Neutrophil (primary cell): ENCODE measurements around the gene SRPK3.

Experiments
- H3K27ac ChIP-seq: fragments of 200-600 bp; sonication (generic); 2 replicates; pipeline ENCODE4 v1.5.1; 2016; ENCODE audit warnings: mild to moderate bottlenecking, moderate library complexity
- H3K27me3 ChIP-seq: fragments of 200-600 bp; sonication (generic); 2 replicates; pipeline ENCODE4 v1.6.0; 2016; ENCODE audit warnings: mild to moderate bottlenecking
- H3K36me3 ChIP-seq: fragments of 200-600 bp; sonication (generic); 2 replicates; pipeline ENCODE4 v1.5.1; 2017
- H3K4me1 ChIP-seq, 2 experiments: fragments of 200-600 bp in 1 of 2; sonication (generic) in 1 of 2; 1 replicate in 1 of 2; 2 replicates in 1 of 2; pipeline versions ENCODE4 v1.5.1 to v1.6.1; 2013 to 2016; ENCODE audit warnings: low read depth in 1 of 2, low read length in 1 of 2, mild to moderate bottlenecking in 1 of 2, moderate library complexity in 1 of 2; ENCODE audit not compliant: control insufficient read depth in 1 of 2, insufficient read depth in 1 of 2
- H3K4me3 ChIP-seq, 2 experiments: fragments of 200-600 bp in 1 of 2; sonication (generic) in 1 of 2; 1 replicate in 1 of 2; 2 replicates in 1 of 2; pipeline ENCODE4 v1.5.1; 2013 to 2016; ENCODE audit warnings: low read depth in 1 of 2, low read length in 1 of 2, mild to moderate bottlenecking in 1 of 2, moderate library complexity in 1 of 2
- H3K9me3 ChIP-seq: fragments of 200-600 bp; sonication (generic); 2 replicates; pipeline ENCODE4 v1.5.1; 2016
- TF ChIP-seq, protein P1 (sequence below): fragments of 200-600 bp; sonication (generic); IDR thresholded peaks from 2 replicates; pipeline ENCODE4 v1.5.1; 2016; ENCODE audit warnings: antibody characterized with exemption

The SRPK3 gene

DNA sequence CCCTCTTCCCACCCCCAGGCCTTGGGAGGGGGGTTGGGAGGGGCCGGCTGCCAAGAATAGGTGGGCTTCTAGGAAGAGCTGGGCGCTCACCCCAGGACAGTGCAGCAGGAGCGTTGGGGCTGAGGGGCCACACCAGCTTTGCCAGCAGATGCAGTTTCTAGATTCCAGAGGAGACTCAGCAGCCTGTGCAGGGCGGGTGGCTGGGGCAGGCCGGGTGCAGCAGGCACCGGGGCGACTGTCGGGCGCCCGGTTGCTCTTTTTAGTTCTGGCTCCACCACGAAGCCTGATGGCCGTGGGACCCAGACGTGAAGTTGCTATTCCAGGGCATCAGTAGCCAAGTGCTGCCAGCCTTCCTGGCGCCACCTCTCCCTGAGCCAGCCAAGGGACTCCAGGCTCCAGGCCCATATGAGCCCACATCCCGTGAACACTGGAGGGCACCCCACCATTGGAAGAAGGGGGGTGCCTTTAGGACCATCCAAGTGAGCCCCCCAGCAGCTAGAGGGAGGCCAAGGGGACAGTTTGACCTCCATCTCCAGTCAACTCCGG, 19.4 kb downstream of the SRPK3 start:
- TF ChIP-seq, protein P1, sequence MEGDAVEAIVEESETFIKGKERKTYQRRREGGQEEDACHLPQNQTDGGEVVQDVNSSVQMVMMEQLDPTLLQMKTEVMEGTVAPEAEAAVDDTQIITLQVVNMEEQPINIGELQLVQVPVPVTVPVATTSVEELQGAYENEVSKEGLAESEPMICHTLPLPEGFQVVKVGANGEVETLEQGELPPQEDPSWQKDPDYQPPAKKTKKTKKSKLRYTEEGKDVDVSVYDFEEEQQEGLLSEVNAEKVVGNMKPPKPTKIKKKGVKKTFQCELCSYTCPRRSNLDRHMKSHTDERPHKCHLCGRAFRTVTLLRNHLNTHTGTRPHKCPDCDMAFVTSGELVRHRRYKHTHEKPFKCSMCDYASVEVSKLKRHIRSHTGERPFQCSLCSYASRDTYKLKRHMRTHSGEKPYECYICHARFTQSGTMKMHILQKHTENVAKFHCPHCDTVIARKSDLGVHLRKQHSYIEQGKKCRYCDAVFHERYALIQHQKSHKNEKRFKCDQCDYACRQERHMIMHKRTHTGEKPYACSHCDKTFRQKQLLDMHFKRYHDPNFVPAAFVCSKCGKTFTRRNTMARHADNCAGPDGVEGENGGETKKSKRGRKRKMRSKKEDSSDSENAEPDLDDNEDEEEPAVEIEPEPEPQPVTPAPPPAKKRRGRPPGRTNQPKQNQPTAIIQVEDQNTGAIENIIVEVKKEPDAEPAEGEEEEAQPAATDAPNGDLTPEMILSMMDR, result no peak
- H3K36me3 ChIP-seq, result peaks cover 21% of the 10 kb centered on the region
- H3K4me3 ChIP-seq, result no peak overlapping the region
- no peaks in the 10 kb centered on the region for H3K9me3 ChIP-seq
- H3K4me1 ChIP-seq, result peaks cover 3 to 6% of the 10 kb centered on the region in 2 experiments
- peaks cover 11% of the 10 kb centered on the region for H3K27me3 ChIP-seq
- no peak overlapping the region for H3K27ac ChIP-seq

DNA sequence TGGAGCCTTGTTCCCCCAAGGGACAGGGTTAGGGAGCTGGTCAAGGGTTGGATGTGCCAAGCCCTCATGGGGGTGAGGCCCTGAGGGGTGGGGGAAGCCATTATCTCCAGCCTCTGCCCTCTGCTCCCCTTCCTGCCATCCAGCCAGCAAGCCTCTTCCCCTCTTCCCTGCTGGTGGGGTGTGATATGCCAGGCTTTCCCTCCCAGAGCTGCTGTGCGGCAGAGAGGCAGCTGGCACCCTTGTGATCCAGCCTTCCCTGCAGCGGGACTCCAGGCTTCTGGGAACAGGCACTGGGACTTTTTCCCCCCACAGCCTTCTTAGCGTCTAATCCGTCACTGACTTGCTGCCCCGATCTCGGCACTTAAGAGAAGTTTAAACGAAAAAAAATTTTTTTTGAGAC, 19.9 kb downstream of the SRPK3 start:
- Histone ChIP-seq H3K4me3 (no peak overlapping the region), H3K4me1 (peaks cover 0 to 1% of the 10 kb centered on the region in 2 experiments), H3K27ac (no peak overlapping the region), H3K36me3 (peaks cover 21% of the 10 kb centered on the region), H3K27me3 (peaks cover 11% of the 10 kb centered on the region), H3K9me3 (no peaks in the 10 kb centered on the region)
- TF ChIP-seq, protein P1, result no peak

DNA sequence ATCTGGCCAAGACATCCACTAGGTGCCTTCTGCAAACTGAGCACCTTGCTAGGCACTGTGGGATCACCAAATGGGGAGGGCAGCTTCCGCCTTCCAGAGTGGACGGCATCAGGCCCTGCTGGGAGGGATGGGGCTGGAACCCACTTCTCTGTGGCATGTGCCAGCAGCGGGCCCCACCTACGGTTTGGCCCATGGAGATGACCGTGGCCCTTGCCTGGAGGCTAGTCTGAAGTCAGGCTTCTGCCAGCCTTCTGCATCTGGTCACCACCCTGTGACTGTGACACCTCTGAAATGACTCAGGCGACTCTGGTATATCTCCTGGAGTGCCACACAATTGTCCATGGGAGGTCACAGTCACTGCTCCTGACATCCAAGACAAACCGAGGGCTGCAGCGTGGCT, 20.8 kb downstream of the SRPK3 start:
- Histone ChIP-seq H3K4me3 (no peak overlapping the region), H3K4me1 (no peaks in the 10 kb centered on the region), H3K27me3 (peaks cover 11% of the 10 kb centered on the region), H3K9me3 (no peaks in the 10 kb centered on the region), H3K27ac (no peak overlapping the region), H3K36me3 (peaks cover 21% of the 10 kb centered on the region)
- TF ChIP-seq, protein P1, result no peak

DNA sequence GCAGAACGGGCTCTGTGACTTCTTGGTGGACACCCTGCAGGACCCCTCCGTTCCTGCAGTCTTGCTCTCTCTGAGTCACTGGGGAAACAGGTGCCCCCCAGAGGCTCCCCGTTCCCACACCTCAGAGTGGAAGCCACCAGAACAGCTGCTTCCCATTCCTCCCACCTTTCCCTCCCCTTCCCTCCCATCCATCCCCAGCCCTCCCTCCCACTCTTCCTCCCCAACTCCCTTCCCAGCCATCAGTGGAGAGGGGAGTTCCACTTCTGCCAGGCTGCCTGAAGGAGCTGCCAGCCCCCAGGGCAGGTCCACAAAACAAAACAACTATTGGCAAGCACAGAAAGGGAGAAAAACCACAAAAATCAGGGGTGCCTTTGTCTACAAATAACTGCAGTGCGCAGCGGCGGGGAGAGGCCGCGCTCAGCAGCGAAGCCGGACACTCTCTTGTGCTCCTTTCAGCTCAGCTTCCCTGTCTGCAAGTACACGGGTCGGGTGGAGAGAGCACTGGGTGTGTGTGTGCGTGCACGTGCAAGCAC, 21.7 kb downstream of the SRPK3 start:
- no peaks in the 10 kb centered on the region for H3K4me1 ChIP-seq
- H3K36me3 ChIP-seq, result peaks cover 15% of the 10 kb centered on the region
- no peaks in the 10 kb centered on the region for H3K9me3 ChIP-seq
- peaks cover 11% of the 10 kb centered on the region for H3K27me3 ChIP-seq
- TF ChIP-seq, protein P1, result no peak
- no peak overlapping the region for H3K4me3 ChIP-seq
- no peak overlapping the region for H3K27ac ChIP-seq

DNA sequence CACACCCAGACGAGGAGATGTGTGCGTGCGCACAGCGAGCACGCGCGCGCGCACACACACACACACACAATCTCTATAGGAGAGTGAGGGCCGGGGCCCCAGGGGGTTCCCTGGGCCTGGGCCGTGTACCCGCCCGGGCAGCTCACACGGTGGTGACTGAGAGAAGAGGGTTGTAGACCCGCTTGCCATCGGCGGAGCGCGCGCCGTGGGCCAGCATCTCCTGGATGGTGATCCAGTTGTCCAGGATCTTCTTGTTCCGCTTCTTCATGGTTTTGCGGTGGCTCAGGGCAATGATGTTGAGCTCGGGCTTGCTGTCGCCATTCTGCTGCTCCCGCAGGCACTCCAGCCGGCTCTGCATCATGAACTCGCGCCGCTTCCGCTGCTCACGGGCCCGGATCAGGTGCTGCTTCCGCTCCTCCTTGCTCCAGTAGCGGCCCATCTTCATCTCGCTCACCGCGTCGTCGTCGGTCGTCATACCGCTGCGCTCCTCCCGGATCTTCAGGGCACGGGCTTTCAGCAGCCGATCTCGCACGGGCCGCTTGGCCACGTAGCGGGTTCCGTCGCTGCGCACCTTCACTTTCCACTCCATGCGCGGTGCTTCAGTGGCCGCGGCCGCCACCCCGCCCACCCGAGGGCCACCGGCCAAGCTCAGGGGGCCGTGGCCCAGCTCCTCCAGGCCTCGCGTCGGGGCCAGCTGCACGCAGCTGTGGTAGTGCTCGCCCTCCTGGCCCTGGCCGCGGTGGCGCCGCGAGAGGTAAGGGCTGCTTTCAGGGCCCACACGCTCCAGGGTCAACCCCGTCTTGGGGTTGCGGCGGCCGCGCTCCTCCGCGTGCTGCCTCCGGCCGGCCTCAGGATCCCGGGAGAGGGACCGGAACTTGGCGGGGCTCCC, 22.6 kb downstream of the SRPK3 start:
- Histone ChIP-seq H3K4me1 (no peaks in the 10 kb centered on the region), H3K27ac (no peak overlapping the region), H3K36me3 (peaks cover 8% of the 10 kb centered on the region), H3K4me3 (no peak overlapping the region), H3K9me3 (no peaks in the 10 kb centered on the region), H3K27me3 (peaks cover 11% of the 10 kb centered on the region)
- TF ChIP-seq, protein P1, result no peak
